SH-SY5Y (cell line): Measurements from ENCODE around the gene TES.

Experiments
- GATA2 ChIP-seq: IDR thresholded peaks from 2 replicates; pipeline ENCODE4 v1.6.1; 2011; ENCODE audit warnings: mild to moderate bottlenecking, low read depth, low read length
- GATA3 ChIP-seq: IDR thresholded peaks from 2 replicates; pipeline ENCODE4 v1.6.1; 2011; ENCODE audit warnings: low read depth, mild to moderate bottlenecking, low read length, moderate library complexity

DNA sequence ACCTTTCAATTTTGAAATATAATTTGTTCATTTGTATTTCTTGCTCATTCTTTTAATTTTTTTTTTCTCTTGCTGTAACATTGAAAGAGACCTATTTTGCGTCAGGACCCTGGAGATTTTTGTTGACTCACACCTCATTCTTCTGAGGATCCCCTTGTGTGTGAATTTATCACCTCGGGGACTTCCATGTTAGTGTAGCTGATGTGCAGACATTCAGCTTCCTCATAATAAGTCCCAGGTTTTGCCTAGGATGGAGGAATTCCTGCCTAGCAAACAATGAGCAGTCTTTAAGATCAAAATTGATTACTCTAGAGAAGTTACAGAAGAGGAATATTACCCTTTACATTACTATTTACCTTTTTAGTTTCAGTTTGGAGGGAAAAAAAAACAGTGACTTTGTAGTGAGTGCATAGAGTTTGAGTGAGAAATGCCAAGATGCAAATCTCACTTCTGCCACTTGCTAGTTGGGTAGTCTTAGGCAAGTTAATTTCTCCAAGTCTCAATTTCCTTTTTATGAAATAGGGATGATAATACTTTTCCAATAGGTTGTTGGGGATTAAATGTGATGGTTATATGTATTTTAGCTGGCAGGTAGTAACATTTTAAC, 14.3 kb downstream of the TES start:
- no peak for TF ChIP-seq GATA2
- TF ChIP-seq GATA3 = no peak
